AG09319 (cell line): ENCODE results near the gene CD300H.

ENCODE experiments used
- DNase-seq: peaks from one replicate; pipeline ENCODE4 v3.0.0-alpha.2; 2010; ENCODE audit warnings: low read depth; ENCODE audit errors: extremely low read depth
- CTCF ChIP-seq: IDR thresholded peaks from 2 replicates; pipeline ENCODE4 v1.5.1; 2011; ENCODE audit warnings: low read depth, mild to moderate bottlenecking, inconsistent platforms, low read length, moderate library complexity

The CD300H gene

GRCh38 chr17:74549343-74549742 is 18.0 kb downstream of the CD300H start:
- no peak for TF ChIP-seq CTCF
- no peak for DNase-seq

- no peak for TF ChIP-seq CTCF
- DNase-seq = no peak
Measured at GRCh38 chr17:74547736-74548135, 19.6 kb downstream of the CD300H start.

GRCh38 chr17:74547264-74547663 is 20.0 kb downstream of the CD300H start:
- DNase-seq = no peak
- TF ChIP-seq CTCF = no peak

- no peak for DNase-seq
Measured at GRCh38 chr17:74546586-74546985, 20.7 kb downstream of the CD300H start.

GRCh38 chr17:74545843-74546230 is 21.5 kb downstream of the CD300H start, which contains the start of gene CD300C:
Gene CD300C, minus strand, starts transcription at chr17:74546115. Its CDS starts 333 bp downstream, at chr17:74545782.
- no peak for TF ChIP-seq CTCF
- no peak for DNase-seq

More at GRCh38 chr17:74546586-74546985, 20.7 kb downstream of the CD300H start:
- TF ChIP-seq CTCF = no peak

- TF ChIP-seq CTCF = no peak
- DNase-seq = no peak
Measured at GRCh38 chr17:74544991-74545842, 22.1 kb downstream of the CD300H start.

- DNase-seq = no peak
- TF ChIP-seq CTCF = no peak
Measured at GRCh38 chr17:74543891-74544760, 23.2 kb downstream of the CD300H start.
